Lung (tissue), 12 donors: ENCODE results near the gene IQCB1. TPM values are rescaled to one million over a fixed set of nuclear protein-coding genes. Genes with fewer than 3 reads are reported as not detected.
"Not testable (repeated sequence)": the region's sequence is repeated elsewhere in the genome, so short reads cannot be mapped to it uniquely, and the experiment has no call there.

Source experiments
- ATAC-seq: fragments of 200-7000 bp; cut with Tn5 transposase; one replicate; pipeline ENCODE4 v1.9.1; 2020; ENCODE audit warnings: moderate number of reproducible peaks; ENCODE audit not compliant: insufficient read depth, low FRiP score
- DNase-seq, 3 donors: peaks; one replicate each; pipeline ENCODE4 v3.0.0-alpha.2; 2013 to 2017
- H3K27ac ChIP-seq, 2 donors: one replicate each; pipeline ENCODE4 v1.5.1; 2013; ENCODE audit warnings: mild to moderate bottlenecking in 2 of 2, moderate library complexity in 2 of 2, control low read depth in 1 of 2, inconsistent platforms in 1 of 2, low read depth in 1 of 2, low read length in 1 of 2
- H3K27me3 ChIP-seq, 3 donors: one replicate each; pipeline ENCODE4 v1.5.1; 2013; ENCODE audit warnings: low read length in 2 of 3; ENCODE audit not compliant: control insufficient read depth in 3 of 3, insufficient read depth in 3 of 3
- H3K36me3 ChIP-seq, 4 donors: one replicate each; pipeline ENCODE4 v1.5.1; 2013; ENCODE audit warnings: low read length in 4 of 4, mild to moderate bottlenecking in 1 of 4, moderate library complexity in 1 of 4; ENCODE audit not compliant: control insufficient read depth in 4 of 4, insufficient read depth in 4 of 4
- H3K4me1 ChIP-seq, 5 donors: one replicate each; pipeline ENCODE4 v1.5.1; 2013; ENCODE audit warnings: low read length in 5 of 5, mild to moderate bottlenecking in 2 of 5, moderate library complexity in 1 of 5; ENCODE audit not compliant: control insufficient read depth in 5 of 5, insufficient read depth in 5 of 5
- H3K4me3 ChIP-seq: one replicate; pipeline ENCODE4 v1.5.1; 2013; ENCODE audit warnings: mild to moderate bottlenecking, control low read depth, moderate library complexity
- H3K9ac ChIP-seq, 2 donors: one replicate each; pipeline ENCODE4 v1.5.1; 2013; ENCODE audit warnings: low read length in 2 of 2, control low read depth in 1 of 2; ENCODE audit not compliant: insufficient read depth in 1 of 2
- H3K9me3 ChIP-seq, 4 donors: one replicate each; pipeline ENCODE4 v1.5.1; 2013; ENCODE audit warnings: low read length in 3 of 4, mild to moderate bottlenecking in 1 of 4, moderate library complexity in 1 of 4; ENCODE audit not compliant: control insufficient read depth in 4 of 4, insufficient read depth in 3 of 4
- CTCF ChIP-seq: IDR thresholded peaks from 2 replicates; pipeline ENCODE4 v1.5.1; 2012; ENCODE audit warnings: mild to moderate bottlenecking; ENCODE audit errors: control extremely low read depth, extremely low read depth
- WGBS, 2 donors: extraction: QIAGEN DNeasy Blood & Tissue Kit; methylation state at CpG; one replicate each; pipeline ENCODE4 v1.1.7; 2013; 5-methylcytosine and 5-hydroxymethylcytosine counted together
- polyA plus RNA-seq, 2 donors: library from polyadenylated mRNA; stranded (reverse); fragments of 200-250 nt; gene quantifications; one replicate each; pipeline ENCODE4 v1.2.1, GENCODE V29; 2013
- total RNA-seq, 2 donors: library from RNA; depleted of rRNA in 1 of 2; stranded (reverse); fragments of >200 nt in 1 of 2; gene quantifications; one replicate each; pipeline ENCODE4 v1.2.1, GENCODE V29; 2014 to 2021
- donor health status: control.
- donor health status: control.
- donor health status: Bipolar disorder and iron deficiency.
- donor health status: healthy.
- donor health status: DM: yes; HTN: yes; CAD: no.

Gene IQCB1
- total and polyA plus RNA-seq, 4 donors: 11.7 to 30.7 (median 15.1) TPM

- Histone ChIP-seq H3K9me3 (no peaks in the 10 kb centered on the region), H3K4me3 (no peak overlapping the region), H3K4me1 (peaks cover 0 to 6% (median 0%) of the 10 kb centered on the region in 5 donors), H3K9ac (no peak overlapping the region), H3K27me3 (no peaks in the 10 kb centered on the region), H3K36me3 (peaks cover 10 to 27% (median 25%) of the 10 kb centered on the region in 4 donors), H3K27ac (no peak overlapping the region)
- WGBS, 2 donors: 79 to 85% methylated on average over 2 of the region's 2 CpGs
- DNase-seq: peak in 1 of 3 donors; percentile 16
- ATAC-seq: no peak
- TF ChIP-seq CTCF: no peak
Observed at GRCh38 chr3:121786485-121786884, 48.4 kb downstream of the IQCB1 start.

GRCh38 chr3:121782784-121783183 lies 52.1 kb downstream of the IQCB1 start:
- not testable (repeated sequence) for H3K4me3 ChIP-seq, H3K9ac ChIP-seq, H3K27ac ChIP-seq, H3K4me1 ChIP-seq, H3K27me3 ChIP-seq, H3K9me3 ChIP-seq, ATAC-seq
- WGBS, 2 donors: 76 to 86% methylated on average over 8 of the region's 8 CpGs
- H3K36me3 ChIP-seq: peaks cover 13 to 34% (median 30%) of the 10 kb centered on the region in 4 donors
- peak; percentile 47 to 74 (median 70) for DNase-seq

- H3K9me3 ChIP-seq: no peaks in the 10 kb centered on the region
- no peak overlapping the region for H3K27ac ChIP-seq
- peaks cover 0 to 6% (median 0%) of the 10 kb centered on the region in 5 donors for H3K4me1 ChIP-seq
- WGBS, 2 donors: 94 to 97% methylated on average over 7 of the region's 7 CpGs
- no peak overlapping the region for H3K4me3 ChIP-seq
- DNase-seq: no peak
- no peak for ATAC-seq
- H3K9ac ChIP-seq: no peak overlapping the region
- no peak for TF ChIP-seq CTCF
- peaks cover 14 to 34% (median 28%) of the 10 kb centered on the region in 4 donors for H3K36me3 ChIP-seq
- no peaks in the 10 kb centered on the region for H3K27me3 ChIP-seq
Observed at GRCh38 chr3:121781611-121782010, 53.2 kb downstream of the IQCB1 start.

GRCh38 chr3:121775095-121775494 lies 59.8 kb downstream of the IQCB1 start:
- DNase-seq, H3K9me3 ChIP-seq, H3K4me1 ChIP-seq, H3K27me3 ChIP-seq, H3K9ac ChIP-seq, H3K4me3 ChIP-seq, H3K27ac ChIP-seq, ATAC-seq: not testable (repeated sequence)
- WGBS, 2 donors: 98 to 100% methylated on average over 4 of the region's 4 CpGs
- peaks cover 18 to 39% (median 31%) of the 10 kb centered on the region in 4 donors for H3K36me3 ChIP-seq
